Psoas muscle (tissue), 8 donors: ENCODE measurements around the gene PTGDR. TPM values are rescaled to one million over a fixed set of nuclear protein-coding genes. Genes with fewer than 3 reads are reported as not detected.

Experiments used
- ATAC-seq, 4 donors: fragments of 200-7000 bp; cut with Tn5 transposase; one replicate each; pipeline ENCODE4 v1.9.1; 2020; ENCODE audit warnings: moderate library complexity in 3 of 4, mild to moderate bottlenecking in 2 of 4
- DNase-seq, 2 donors: peaks; one replicate each; pipeline ENCODE4 v3.0.0-alpha.2; 2020
- H3K27ac ChIP-seq: fragments of 200-600 bp; one replicate; pipeline ENCODE4 v1.8.0; 2022
- H3K27me3 ChIP-seq, 3 donors: fragments of 200-600 bp in 1 of 3; one replicate each; pipeline versions ENCODE4 v1.6.1 to v1.8.0; 2013 to 2022; ENCODE audit warnings: low read length in 2 of 3, mild to moderate bottlenecking in 2 of 3, moderate library complexity in 1 of 3; ENCODE audit not compliant: insufficient read depth in 3 of 3
- H3K36me3 ChIP-seq, 2 donors: fragments of 200-600 bp in 1 of 2; one replicate each; pipeline versions ENCODE4 v1.6.1 to v1.8.0; 2013 to 2022; ENCODE audit warnings: low read depth in 1 of 2, mild to moderate bottlenecking in 1 of 2, moderate library complexity in 1 of 2; ENCODE audit not compliant: insufficient read depth in 1 of 2
- H3K4me1 ChIP-seq: fragments of 200-600 bp; one replicate; pipeline ENCODE4 v1.8.0; 2022
- H3K4me3 ChIP-seq: fragments of 200-600 bp; one replicate; pipeline ENCODE4 v1.8.0; 2022; ENCODE audit warnings: mild to moderate bottlenecking
- H3K9me3 ChIP-seq: fragments of 200-600 bp; one replicate; pipeline ENCODE4 v1.8.0; 2022
- CTCF ChIP-seq: fragments of 200-600 bp; IDR thresholded peaks from one replicate; pipeline ENCODE4 v1.8.0; 2022; ENCODE audit warnings: antibody characterized with exemption
- WGBS, 3 donors: extraction: QIAGEN DNeasy Blood & Tissue Kit; methylation state at CpG; one replicate each; pipeline versions ENCODE4 v1.1.6 to v1.1.7; 2013; 5-methylcytosine and 5-hydroxymethylcytosine counted together
- intact Hi-C, 2 donors: fragments of 100-400 bp; cut with DNase I; formaldehyde crosslinking; loops; one replicate each; pipeline versions ENCODE4 v1.11.0 to v1.14.2; 2022
- polyA plus RNA-seq, 3 donors: library from polyadenylated mRNA; stranded (reverse); fragments of 200-250 nt; gene quantifications; one replicate each; pipeline ENCODE4 v1.2.3, GENCODE V29; 2013
- total RNA-seq, 4 donors: library from RNA; stranded (reverse); fragmentation: NEBNext Ultra II Directional in 2 of 4; extraction: Animal tissue kit (Norgen Biotek cat#: 25700) in 2 of 4; gene quantifications; one replicate each; pipeline versions ENCODE4 v1.2.1 to v1.2.4, GENCODE V29; 2021 to 2023
- donor health status: healthy with polysubstance abuse.
- donor health status: DM: no; HTN: no; CAD: no; lungs with moderate emphysema.
- donor health status: Bipolar disorder and iron deficiency.
- donor health status: healthy.
- donor health status: DM: yes; HTN: yes; CAD: no.
- donor health status: DM: no; HTN: no; CAD: no.
- donor health status: DM: no; HTN: no; CAD: no.
- donor health status: DM: yes; HTN: yes; CAD: no.

The PTGDR gene
- total and polyA plus RNA-seq, 7 donors = 0.09 to 0.39 (median 0.18) TPM; not detected in 2

GRCh38 chr14:52303236-52303635 is 35.7 kb downstream of the PTGDR start:
- Histone ChIP-seq H3K4me1 (no peaks in the 10 kb centered on the region), H3K36me3 (no peaks in the 10 kb centered on the region), H3K9me3 (no peaks in the 10 kb centered on the region), H3K27me3 (peaks cover 0 to 4% (median 0%) of the 10 kb centered on the region in 3 donors), H3K4me3 (no peak overlapping the region), H3K27ac (no peak overlapping the region)
- intact Hi-C loops = loop anchor here (5.0 to 10.0 kb wide), 2 partner anchors 169 to 172 kb away; no protein-coding TSS in a partner anchor
- ATAC-seq (no peak), DNase-seq (no peak)
- no peak for TF ChIP-seq CTCF
- WGBS, 3 donors = 65 to 74% (median 70%) methylated on average over 4 of the region's 4 CpGs

- no peaks in the 10 kb centered on the region for H3K9me3 ChIP-seq
- intact Hi-C loops = loop anchor here (5.0 to 10.0 kb wide), 2 partner anchors 168 to 170 kb away; no protein-coding TSS in a partner anchor
- TF ChIP-seq CTCF = no peak
Measured at GRCh38 chr14:52304248-52304904, 36.9 kb downstream of the PTGDR start.

DNA sequence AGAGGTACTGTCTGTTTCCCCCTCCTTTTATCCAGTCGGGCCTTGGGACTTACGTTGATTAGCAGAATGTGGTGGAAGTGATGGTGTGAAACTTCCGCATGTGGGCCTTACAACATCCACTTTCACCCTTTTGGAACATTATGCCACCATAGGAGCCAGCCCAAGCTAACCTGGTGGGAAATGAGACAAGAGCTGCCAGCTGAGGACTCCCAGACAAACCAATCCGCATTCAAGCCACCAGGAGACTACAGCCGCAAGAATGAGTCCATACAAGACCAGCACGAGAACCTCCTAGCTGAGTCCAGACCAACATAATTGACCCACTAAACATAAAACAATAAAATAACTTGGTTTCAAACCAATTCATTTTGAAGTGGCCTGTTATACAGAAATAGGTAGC is 37.5 kb downstream of the PTGDR start:
- DNase-seq = no peak
- Histone ChIP-seq H3K9me3 (no peaks in the 10 kb centered on the region), H3K36me3 (no peaks in the 10 kb centered on the region), H3K27ac (no peak overlapping the region), H3K4me1 (no peaks in the 10 kb centered on the region), H3K4me3 (no peak overlapping the region), H3K27me3 (peaks cover 0 to 4% (median 0%) of the 10 kb centered on the region in 3 donors)
- no peak for TF ChIP-seq CTCF
- intact Hi-C loops = loop anchor here in 1 of 2 donors (10.0 kb wide), 1 partner anchor 170 kb away; no protein-coding TSS in a partner anchor
- WGBS, 3 donors = 91 to 97% (median 92%) methylated on average over 6 of the region's 6 CpGs
- no peak for ATAC-seq

More at GRCh38 chr14:52304248-52304904, 36.9 kb downstream of the PTGDR start:
- no peak for ATAC-seq
- WGBS, 3 donors = 58 to 61% (median 60%) methylated on average over 4 of the region's 4 CpGs
- no peak overlapping the region for H3K4me3 ChIP-seq
- no peaks in the 10 kb centered on the region for H3K4me1 ChIP-seq
- peaks cover 0 to 4% (median 0%) of the 10 kb centered on the region in 3 donors for H3K27me3 ChIP-seq
- H3K36me3 ChIP-seq = no peaks in the 10 kb centered on the region
- DNase-seq = no peak
- H3K27ac ChIP-seq = no peak overlapping the region

DNA sequence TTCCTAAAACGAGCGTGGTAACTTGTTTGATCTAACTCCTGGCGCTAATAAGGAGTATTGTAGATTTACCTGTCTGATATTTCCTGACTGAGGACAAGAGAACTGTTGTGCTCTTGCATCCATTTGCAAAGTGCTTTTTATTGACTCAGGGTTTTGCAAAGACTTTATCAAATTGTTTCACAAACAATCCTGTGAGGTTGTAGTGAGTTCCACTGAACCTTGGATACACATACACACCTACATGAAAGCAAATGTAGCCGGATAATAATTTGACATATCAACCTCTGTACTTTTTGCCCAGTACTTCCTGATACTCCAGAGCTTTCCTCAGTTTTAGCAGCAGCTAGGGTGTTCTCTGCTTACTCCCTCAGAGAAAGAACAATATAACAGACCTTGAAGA is 39.9 kb downstream of the PTGDR start:
- WGBS, 3 donors = 78 to 87% (median 80%) methylated on average over 4 of the region's 4 CpGs
- peaks cover 0 to 4% (median 2%) of the 10 kb centered on the region in 3 donors for H3K27me3 ChIP-seq
- H3K4me1 ChIP-seq = no peaks in the 10 kb centered on the region
- intact Hi-C loops = loop anchor here in 1 of 2 donors (10.0 kb wide), 1 partner anchor 167 kb away; no protein-coding TSS in a partner anchor
- DNase-seq (no peak), ATAC-seq (no peak)
- H3K27ac ChIP-seq = no peak overlapping the region
- TF ChIP-seq CTCF = no peak
- no peaks in the 10 kb centered on the region for H3K9me3 ChIP-seq
- no peak overlapping the region for H3K4me3 ChIP-seq
- H3K36me3 ChIP-seq = no peaks in the 10 kb centered on the region
